Mesenchymal stem cell (in vitro differentiated cells and primary cell): Measurements from ENCODE around the gene GABRP.
"Not testable (repeated sequence)": the region's sequence is repeated elsewhere in the genome, so short reads cannot be mapped to it uniquely, and the experiment has no call there.

Experiments used
- DNase-seq: peaks from one replicate; pipeline ENCODE4 v3.0.0-alpha.2; 2013
- H2AFZ ChIP-seq: one replicate; pipeline ENCODE4 v1.6.1; 2013; ENCODE audit warnings: low read depth, mild to moderate bottlenecking, control low read depth, inconsistent platforms, low read length, moderate library complexity
- H2AK5ac ChIP-seq: 2 replicates; pipeline ENCODE4 v1.6.1; 2013; ENCODE audit warnings: low read length, moderate library complexity, mild to moderate bottlenecking, inconsistent platforms; ENCODE audit not compliant: severe bottlenecking
- H2BK120ac ChIP-seq: one replicate; pipeline ENCODE4 v1.6.1; 2013; ENCODE audit warnings: low read depth, mild to moderate bottlenecking, inconsistent platforms, low read length, moderate library complexity
- H2BK12ac ChIP-seq, 2 experiments: one replicate each; pipeline ENCODE4 v1.6.1; 2013; ENCODE audit warnings: inconsistent platforms in 2 of 2, low read length in 2 of 2, mild to moderate bottlenecking in 2 of 2, moderate library complexity in 2 of 2, control low read depth in 1 of 2
- H2BK15ac ChIP-seq: one replicate; pipeline ENCODE4 v1.6.1; 2013; ENCODE audit warnings: mild to moderate bottlenecking, low read depth, inconsistent platforms; ENCODE audit not compliant: poor library complexity, severe bottlenecking
- H2BK5ac ChIP-seq: 2 replicates; pipeline ENCODE4 v1.6.1; 2013; ENCODE audit warnings: low read depth, mild to moderate bottlenecking, low read length, control low read depth, inconsistent platforms; ENCODE audit not compliant: poor library complexity, severe bottlenecking
- H3K14ac ChIP-seq, 2 experiments: one replicate each; pipeline ENCODE4 v1.6.1; 2013; ENCODE audit warnings: inconsistent platforms in 2 of 2, low read length in 2 of 2, control low read depth in 1 of 2, mild to moderate bottlenecking in 1 of 2, moderate library complexity in 1 of 2
- H3K18ac ChIP-seq, 2 experiments: one replicate each; pipeline ENCODE4 v1.6.1; 2013; ENCODE audit warnings: inconsistent platforms in 2 of 2, low read length in 2 of 2, control low read depth in 1 of 2, low read depth in 1 of 2, mild to moderate bottlenecking in 1 of 2
- H3K23ac ChIP-seq, 2 experiments: one replicate each; pipeline ENCODE4 v1.6.1; 2013; ENCODE audit warnings: inconsistent platforms in 2 of 2, low read length in 2 of 2, mild to moderate bottlenecking in 2 of 2, moderate library complexity in 2 of 2, control low read depth in 1 of 2
- H3K27ac ChIP-seq: 2 replicates; pipeline ENCODE4 v1.5.1; 2013; ENCODE audit warnings: mild to moderate bottlenecking, moderate library complexity, low read length, control low read depth, inconsistent platforms; ENCODE audit not compliant: poor library complexity, severe bottlenecking
- H3K27me3 ChIP-seq, 2 experiments: 2 replicates each; pipeline versions ENCODE4 v1.6.1 to v1.7.0; 2013; ENCODE audit warnings: low read length in 2 of 2, mild to moderate bottlenecking in 2 of 2, moderate library complexity in 2 of 2, control low read depth in 1 of 2, inconsistent platforms in 1 of 2; ENCODE audit not compliant: control insufficient read depth in 1 of 2, insufficient read depth in 1 of 2
- H3K36me3 ChIP-seq, 2 experiments: 2 replicates each; pipeline versions ENCODE4 v1.6.1 to v1.7.0; 2013; ENCODE audit warnings: low read length in 2 of 2, control low read depth in 1 of 2, inconsistent platforms in 1 of 2, low read depth in 1 of 2, mild to moderate bottlenecking in 1 of 2; ENCODE audit not compliant: insufficient read depth in 2 of 2, control insufficient read depth in 1 of 2
- H3K4ac ChIP-seq, 2 experiments: one replicate each; pipeline ENCODE4 v1.6.1; 2013; ENCODE audit warnings: inconsistent platforms in 2 of 2, low read length in 2 of 2, mild to moderate bottlenecking in 2 of 2, moderate library complexity in 2 of 2, control low read depth in 1 of 2, low read depth in 1 of 2
- H3K4me1 ChIP-seq: 2 replicates; pipeline ENCODE4 v1.6.1; 2013; ENCODE audit warnings: low read depth, low read length, control low read depth; ENCODE audit not compliant: control insufficient read depth, insufficient read depth
- H3K4me2 ChIP-seq: 2 replicates; pipeline ENCODE4 v1.6.1; 2013; ENCODE audit warnings: low read length, mild to moderate bottlenecking, inconsistent platforms; ENCODE audit not compliant: poor library complexity, severe bottlenecking
- H3K4me3 ChIP-seq, 2 experiments: 2 replicates each; pipeline versions ENCODE4 v1.5.1 to v1.7.0; 2013; ENCODE audit warnings: low read length in 2 of 2, mild to moderate bottlenecking in 2 of 2, control low read depth in 1 of 2, low read depth in 1 of 2; ENCODE audit not compliant: insufficient read depth in 1 of 2
- H3K79me1 ChIP-seq: replicated peaks from 2 replicates; pipeline ENCODE4 v1.6.1; 2013; ENCODE audit warnings: mild to moderate bottlenecking, control low read depth, low read length, inconsistent platforms; ENCODE audit not compliant: poor library complexity, severe bottlenecking
- H3K9ac ChIP-seq: 2 replicates; pipeline ENCODE4 v1.7.0; 2013; ENCODE audit warnings: mild to moderate bottlenecking, low read length, moderate library complexity
- H3K9me3 ChIP-seq: 2 replicates; pipeline ENCODE4 v1.7.0; 2013; ENCODE audit warnings: mild to moderate bottlenecking, low read length; ENCODE audit not compliant: control insufficient read depth
- H4K8ac ChIP-seq: one replicate; pipeline ENCODE4 v1.6.1; 2013; ENCODE audit warnings: inconsistent platforms, mild to moderate bottlenecking, low read length, moderate library complexity
- H4K91ac ChIP-seq: one replicate; pipeline ENCODE4 v1.6.1; 2013; ENCODE audit warnings: mild to moderate bottlenecking, low read length, inconsistent platforms
- WGBS: methylation state at CpG from one replicate; pipeline ENCODE4 v1.1.7; 2013; ENCODE audit warnings: mixed read lengths; 5-methylcytosine and 5-hydroxymethylcytosine counted together

Gene GABRP

GRCh38 chr5:170751631-170752030 lies 31.9 kb upstream of the GABRP start:
- Histone ChIP-seq H3K4me2 (no peak overlapping the region), H4K8ac (no peak overlapping the region), H3K18ac (no peak overlapping the region), H3K79me1 (no peaks in the 10 kb centered on the region), H3K14ac (no peak overlapping the region), H2BK5ac (no peak overlapping the region), H2BK120ac (no peak overlapping the region), H3K9me3 (no peaks in the 10 kb centered on the region), H2AFZ (no peak overlapping the region), H3K27me3 (peaks cover 42 to 47% of the 10 kb centered on the region in 2 experiments), H3K27ac (no peak overlapping the region), H3K36me3 (no peaks in the 10 kb centered on the region), H4K91ac (no peak overlapping the region), H3K4me1 (peaks cover 3% of the 10 kb centered on the region), H3K4ac (no peak overlapping the region), H2BK12ac (no peak overlapping the region), H3K9ac (no peak overlapping the region), H2AK5ac (no peak overlapping the region), H3K23ac (no peak overlapping the region), H3K4me3 (no peak overlapping the region), H2BK15ac (no peak overlapping the region)
- 87% methylated on average over 8 of the region's 11 CpGs for WGBS
- DNase-seq: no peak

GRCh38 chr5:170752257-170753215 lies 31.0 kb upstream of the GABRP start:
- no peaks in the 10 kb centered on the region for H3K79me1 ChIP-seq
- H3K4me1 ChIP-seq: peaks cover 3% of the 10 kb centered on the region
- no peak overlapping the region for H3K27ac ChIP-seq
- H3K14ac ChIP-seq: no peak overlapping the region
- no peak overlapping the region for H2AFZ ChIP-seq
- H3K9me3 ChIP-seq: no peaks in the 10 kb centered on the region
- H3K4me3 ChIP-seq: no peak overlapping the region
- no peak overlapping the region for H2AK5ac ChIP-seq
- no peak overlapping the region for H3K23ac ChIP-seq
- no peak overlapping the region for H4K8ac ChIP-seq
- H4K91ac ChIP-seq: no peak overlapping the region
- peaks cover 41 to 42% of the 10 kb centered on the region in 2 experiments for H3K27me3 ChIP-seq
- no peak overlapping the region for H3K9ac ChIP-seq
- no peak overlapping the region for H3K18ac ChIP-seq
- H2BK120ac ChIP-seq: no peak overlapping the region
- H2BK5ac ChIP-seq: no peak overlapping the region
- no peak overlapping the region for H2BK15ac ChIP-seq
- H3K36me3 ChIP-seq: no peaks in the 10 kb centered on the region
- no peak for DNase-seq
- no peak overlapping the region for H2BK12ac ChIP-seq
- no peak overlapping the region for H3K4ac ChIP-seq
- no peak overlapping the region for H3K4me2 ChIP-seq
- WGBS: 77% methylated on average over 10 of the region's 10 CpGs

GRCh38 chr5:170753311-170753710 lies 30.2 kb upstream of the GABRP start:
- Histone ChIP-seq H2AK5ac (no peak overlapping the region), H4K8ac (no peak overlapping the region)

GRCh38 chr5:170754508-170754907 lies 29.0 kb upstream of the GABRP start:
- not testable (repeated sequence) for H3K27ac ChIP-seq, H4K8ac ChIP-seq, H4K91ac ChIP-seq, H3K9ac ChIP-seq, H3K9me3 ChIP-seq, H3K4ac ChIP-seq, H2BK5ac ChIP-seq, H3K23ac ChIP-seq, H2BK120ac ChIP-seq, H2BK12ac ChIP-seq, H2AK5ac ChIP-seq, H3K4me2 ChIP-seq, H2BK15ac ChIP-seq, H3K36me3 ChIP-seq, H3K4me1 ChIP-seq, H3K18ac ChIP-seq, H3K4me3 ChIP-seq, H3K79me1 ChIP-seq, H3K14ac ChIP-seq, DNase-seq, H2AFZ ChIP-seq
- WGBS: 63% methylated on average over 2 of the region's 2 CpGs
- H3K27me3 ChIP-seq: peaks cover 29 to 35% of the 10 kb centered on the region in 2 experiments

More at GRCh38 chr5:170753311-170753710, 30.2 kb upstream of the GABRP start:
- no peak for DNase-seq
- Histone ChIP-seq H3K9me3 (no peaks in the 10 kb centered on the region), H2AFZ (no peak overlapping the region), H2BK15ac (no peak overlapping the region), H3K23ac (no peak overlapping the region), H3K14ac (no peak overlapping the region), H3K4me2 (no peak overlapping the region), H3K9ac (no peak overlapping the region), H3K36me3 (no peaks in the 10 kb centered on the region), H2BK120ac (no peak overlapping the region), H3K79me1 (no peaks in the 10 kb centered on the region), H3K4ac (no peak overlapping the region), H3K27ac (no peak overlapping the region), H3K4me1 (peaks cover 7% of the 10 kb centered on the region), H2BK5ac (no peak overlapping the region), H3K18ac (no peak overlapping the region), H3K27me3 (peaks cover 38 to 44% of the 10 kb centered on the region in 2 experiments), H2BK12ac (no peak overlapping the region), H4K91ac (no peak overlapping the region), H3K4me3 (no peak overlapping the region)
